ENCODE measurements around the gene BMP2K.
"Not testable (repeated sequence)": the region's sequence is repeated elsewhere in the genome, so short reads cannot be mapped to it uniquely, and the experiment has no call there.

The BMP2K gene

DNA sequence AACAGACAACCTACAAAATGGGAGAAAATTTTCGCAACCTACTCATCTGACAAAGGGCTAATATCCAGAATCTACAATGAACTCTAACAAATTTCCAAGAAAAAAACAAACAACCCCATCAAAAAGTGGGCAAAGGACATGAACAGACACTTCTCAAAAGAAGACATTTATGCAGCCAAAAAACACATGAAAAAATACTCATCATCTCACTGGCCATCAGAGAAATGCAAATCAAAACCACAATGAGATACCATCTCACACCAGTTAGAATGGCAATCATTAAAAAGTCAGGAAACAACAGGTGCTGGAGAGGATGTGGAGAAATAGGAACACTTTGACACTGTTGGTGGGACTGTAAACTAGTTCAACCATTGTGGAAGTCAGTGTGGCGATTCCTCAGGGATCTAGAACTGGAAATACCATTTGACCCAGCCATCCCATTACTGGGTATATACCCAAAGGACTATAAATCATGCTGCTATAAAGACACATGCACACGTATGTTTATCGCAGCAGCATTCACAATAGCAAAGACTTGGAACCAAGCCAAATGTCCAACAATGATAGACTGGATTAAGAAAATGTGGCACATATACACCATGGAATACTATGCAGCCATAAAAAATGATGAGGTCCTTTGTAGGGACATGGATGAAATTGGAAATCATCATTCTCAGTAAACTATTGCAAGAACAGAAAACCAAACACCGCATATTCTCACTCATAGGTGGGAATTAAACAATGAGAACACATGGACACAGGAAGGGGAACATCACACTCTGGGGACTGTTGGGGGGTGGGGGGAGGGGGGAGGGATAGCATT is 19.7 kb downstream of the BMP2K start:
- not testable (repeated sequence) for DNase-seq

DNA sequence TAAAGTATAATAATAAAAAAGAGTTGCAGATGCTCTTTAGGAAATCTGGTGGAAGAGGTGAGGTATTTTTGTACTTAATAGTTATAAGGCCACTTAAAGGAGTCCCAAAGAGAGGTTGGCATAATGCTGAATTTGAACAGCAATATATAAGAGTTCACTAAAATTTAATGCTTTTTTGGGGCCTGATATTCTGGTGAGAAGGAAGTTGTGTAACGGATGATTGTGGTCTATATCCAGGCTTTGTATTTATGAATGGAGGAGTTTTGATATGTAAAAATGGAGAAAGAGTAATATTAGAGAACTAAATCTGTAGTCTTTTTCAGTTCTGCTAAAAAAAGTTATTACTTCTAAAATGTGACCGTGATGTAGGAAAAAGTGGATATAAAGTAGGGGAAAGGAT is 20.4 kb downstream of the BMP2K start:
- DNase-seq, result no peak

DNA sequence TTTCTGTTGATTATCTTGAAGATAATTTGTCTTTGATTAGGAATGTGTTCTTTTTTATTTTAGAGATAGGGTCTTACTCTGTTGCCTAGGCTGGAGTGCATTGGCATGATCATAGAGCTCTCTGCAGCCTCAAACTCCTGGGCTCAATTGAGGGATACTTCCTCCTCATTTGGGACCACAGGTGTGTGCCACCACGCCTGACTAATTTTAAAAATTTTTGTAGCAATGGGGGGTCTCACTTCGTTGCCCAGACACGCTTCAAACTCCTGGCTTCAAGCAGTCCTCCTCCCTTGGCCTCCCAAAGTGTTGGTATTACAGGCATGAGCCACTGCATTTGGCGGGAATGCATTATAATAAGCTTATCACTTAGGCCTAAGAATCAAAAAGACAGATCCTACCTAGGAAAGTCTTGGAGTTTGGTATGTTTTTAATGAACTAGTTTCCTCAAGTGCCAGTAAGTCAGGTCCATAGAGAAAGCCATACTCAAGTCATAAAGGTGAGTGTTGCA is 21.7 kb downstream of the BMP2K start:
- DNase-seq, result no peak

DNA sequence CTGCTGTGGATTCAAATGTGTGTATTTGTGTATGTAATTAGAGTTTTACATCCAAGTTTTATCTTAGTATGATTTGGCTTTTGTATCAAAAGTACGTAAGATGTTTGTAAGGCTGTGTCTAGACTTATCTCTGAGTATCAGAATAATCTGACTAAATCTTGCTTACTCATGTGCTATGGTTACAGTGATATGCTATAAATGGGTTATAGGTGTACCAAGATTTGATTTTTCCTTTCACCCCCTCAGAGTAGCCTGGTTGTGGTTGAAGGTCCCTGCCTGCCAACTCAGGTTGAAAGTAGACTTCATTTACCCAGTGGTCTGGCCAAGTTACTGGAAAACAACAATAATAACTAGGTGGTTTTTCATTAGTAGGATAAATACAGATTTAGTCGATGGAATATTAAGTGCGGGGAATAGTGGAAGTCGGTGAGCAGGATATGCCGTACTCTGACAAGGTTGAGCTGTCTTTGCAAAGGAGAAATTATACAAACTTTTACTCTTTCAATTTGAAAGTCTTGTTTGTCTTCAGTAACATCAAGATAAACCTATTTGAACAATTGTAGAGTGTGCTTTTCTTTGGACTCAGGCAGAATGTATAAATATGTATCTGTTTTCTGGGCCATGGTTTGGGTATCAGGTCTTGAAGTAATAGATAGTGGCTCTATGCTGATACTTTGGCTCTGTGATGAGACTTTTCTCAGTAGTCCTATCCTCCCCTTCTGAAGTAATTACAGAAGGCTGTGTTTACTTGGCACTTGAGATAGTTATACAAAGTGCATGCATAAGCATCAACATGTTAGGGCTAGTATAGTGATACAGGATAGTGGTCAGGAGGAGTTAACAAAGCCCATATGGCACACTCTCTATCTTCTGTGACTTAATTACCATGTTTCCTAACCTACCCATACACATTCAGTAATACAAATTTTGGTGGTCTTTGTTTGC is 23.7 kb downstream of the BMP2K start:
- no peak for DNase-seq

DNA sequence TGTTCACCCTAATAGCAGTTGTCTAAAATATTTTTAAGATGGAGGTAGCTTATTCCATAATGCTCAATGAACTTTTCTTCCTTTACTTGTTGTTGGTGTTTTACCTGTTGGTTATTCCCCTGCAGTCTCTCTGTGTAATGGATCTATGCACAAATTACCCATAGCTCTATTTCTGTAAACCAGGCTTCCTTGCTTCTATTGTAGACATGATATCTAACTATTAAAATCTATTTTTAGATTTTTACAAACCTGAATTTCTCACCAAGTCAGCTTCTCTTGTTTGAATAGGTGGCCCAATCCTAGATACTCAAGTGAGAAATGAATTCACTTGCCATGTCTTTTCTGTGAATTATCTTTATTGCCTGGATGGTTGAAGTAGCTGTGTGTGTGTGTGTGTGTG is 24.8 kb downstream of the BMP2K start:
- no peak for DNase-seq

DNA sequence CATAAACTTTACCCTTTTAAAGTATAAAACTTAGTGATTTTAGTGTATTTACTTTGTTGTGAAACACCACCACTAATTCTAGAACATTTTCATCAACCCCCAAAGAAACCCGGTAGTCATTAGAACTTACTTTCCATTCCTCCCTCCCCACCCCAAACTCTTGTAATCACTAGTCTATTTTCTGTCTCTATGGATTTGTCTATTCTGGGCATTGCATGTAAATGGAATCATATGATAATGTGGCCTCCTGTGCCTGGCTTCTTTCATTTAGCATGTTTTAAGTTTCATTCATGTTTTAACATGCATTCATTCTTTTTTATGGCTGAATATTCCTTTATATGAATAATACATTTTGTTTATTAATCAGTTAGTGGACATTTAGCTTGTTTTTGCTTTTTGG is 27.8 kb downstream of the BMP2K start:
- no peak for DNase-seq

DNA sequence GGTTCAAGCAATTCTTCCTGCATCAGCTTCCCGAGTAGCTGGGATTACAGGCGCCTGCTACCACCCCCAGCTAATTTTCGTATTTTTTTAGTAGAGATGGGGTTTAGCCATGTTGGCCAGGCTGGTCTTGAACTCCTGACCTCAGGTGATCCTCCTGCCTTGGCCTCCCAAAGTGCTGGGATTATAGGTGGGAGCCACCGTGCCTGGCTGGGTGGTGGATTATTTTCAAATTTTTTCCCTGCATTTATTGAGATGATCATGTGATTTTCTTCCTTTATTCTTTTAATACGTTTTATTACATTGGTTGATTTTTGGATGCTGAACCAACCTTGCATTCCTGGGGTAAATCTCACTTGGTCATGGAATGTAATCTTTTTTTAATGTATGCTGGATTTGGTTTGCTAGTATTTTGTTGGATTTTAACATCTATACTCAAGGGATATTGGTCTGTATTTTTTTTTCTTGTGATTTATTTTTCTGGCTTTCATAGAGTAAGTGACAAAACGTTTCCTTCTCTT is 30.9 kb downstream of the BMP2K start:
- DNase-seq, result no peak

DNA sequence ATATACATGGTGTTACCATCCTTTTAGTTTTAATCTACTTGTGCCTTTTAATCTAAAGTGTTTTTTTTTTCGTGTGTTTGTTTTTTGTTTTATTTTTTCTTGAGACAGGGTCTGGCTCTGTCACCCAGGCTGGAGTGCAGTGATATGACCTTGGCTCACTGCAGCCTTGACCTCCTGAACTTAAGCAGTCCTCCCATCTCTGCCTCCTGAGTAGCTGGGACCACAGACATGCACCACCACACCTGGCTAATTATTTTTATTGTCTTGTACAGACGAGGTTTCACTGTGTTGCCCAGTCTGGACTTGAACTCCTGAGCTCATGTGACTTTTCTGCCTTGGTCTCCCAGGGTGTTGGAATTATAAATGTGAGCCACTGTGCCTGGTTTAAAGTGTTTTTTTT is 33.1 kb downstream of the BMP2K start:
- no peak for DNase-seq

DNA sequence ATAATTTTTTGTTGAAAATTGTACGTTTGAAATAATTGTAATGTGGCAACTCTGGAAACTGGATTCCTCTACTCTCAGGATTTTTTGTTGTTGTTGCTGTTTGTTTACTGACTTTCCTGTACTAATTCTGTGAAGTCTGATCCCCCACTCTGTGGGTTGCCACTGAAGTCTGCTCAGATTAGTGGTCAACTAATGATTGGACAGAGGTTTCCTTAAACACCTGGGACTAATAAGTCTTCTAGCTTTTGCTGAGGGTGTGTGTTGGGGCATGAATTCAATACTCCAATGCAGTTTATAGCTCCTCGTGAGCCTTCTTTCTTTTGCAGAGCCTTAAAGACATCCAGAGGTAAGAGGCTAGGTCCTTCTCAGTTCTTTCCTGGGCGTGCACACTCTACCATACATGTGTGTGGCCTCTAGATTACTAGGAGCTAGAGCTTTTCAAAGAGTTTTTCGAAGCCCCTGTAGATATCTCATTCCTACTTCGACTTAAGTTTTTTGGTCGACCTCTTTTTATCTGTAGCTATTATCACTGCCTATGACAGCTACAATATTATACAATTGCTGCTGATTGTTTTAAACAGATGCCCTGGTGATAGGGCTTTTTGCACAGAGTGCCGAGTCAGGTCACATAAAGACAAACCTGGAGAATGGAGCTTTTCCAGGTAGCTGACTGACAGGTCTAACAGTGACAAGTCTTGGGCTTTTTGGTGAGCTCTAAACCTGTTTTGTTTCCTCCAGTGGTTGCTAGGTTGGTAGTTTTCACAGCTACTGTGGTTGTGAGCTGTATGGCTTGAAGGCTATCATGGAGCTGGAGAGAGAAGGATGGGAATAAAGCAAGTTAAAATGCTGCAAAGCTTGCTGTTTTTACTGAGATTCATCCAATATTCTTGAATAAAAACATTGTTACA is 34.0 kb downstream of the BMP2K start:
- no peak for DNase-seq

DNA sequence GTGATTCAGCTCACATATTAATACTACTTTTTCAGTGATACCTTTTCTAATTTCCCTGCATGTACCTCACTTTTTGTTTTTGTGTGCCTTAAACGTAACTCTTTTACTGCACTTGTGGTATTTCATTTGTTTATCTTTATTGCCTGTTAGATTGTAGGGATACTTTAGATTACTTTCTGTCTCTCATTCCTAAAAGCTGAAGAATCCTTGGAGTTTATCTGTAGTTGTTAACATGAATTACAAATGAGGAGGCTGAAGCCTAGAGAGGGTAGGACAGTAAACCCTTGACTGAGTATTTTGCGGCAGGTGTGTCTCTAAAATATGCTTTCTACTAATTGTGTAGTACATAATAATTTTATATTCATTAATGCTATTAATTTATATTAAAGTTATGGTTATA is 34.9 kb downstream of the BMP2K start:
- DNase-seq, result no peak

DNA sequence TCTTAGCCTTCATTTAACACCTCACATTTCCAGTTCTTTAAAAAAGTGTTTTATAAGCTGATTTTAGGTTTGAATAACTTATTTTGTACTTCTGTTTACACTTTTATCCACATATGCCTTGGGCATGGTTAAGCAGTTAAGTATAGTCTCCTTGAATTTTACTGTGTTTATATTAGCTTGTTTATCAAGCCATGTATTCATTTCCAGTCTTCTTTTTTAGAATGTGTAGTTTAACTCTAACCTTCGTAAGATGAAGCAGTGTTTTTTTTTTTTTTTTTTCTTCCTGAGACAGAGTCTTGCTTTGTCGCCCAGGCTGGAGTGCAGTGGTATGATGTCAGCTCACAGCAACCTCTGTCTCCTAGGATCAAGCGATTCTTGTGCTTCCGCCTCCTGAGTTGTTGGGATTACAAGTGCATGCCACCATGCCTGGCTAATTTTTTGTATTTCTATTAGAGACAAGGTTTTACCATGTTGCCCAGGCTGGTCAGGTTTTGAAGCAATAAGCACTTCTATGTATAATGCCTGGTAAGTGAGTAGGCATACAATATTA is 42.5 kb downstream of the BMP2K start:
- no peak for DNase-seq

DNA sequence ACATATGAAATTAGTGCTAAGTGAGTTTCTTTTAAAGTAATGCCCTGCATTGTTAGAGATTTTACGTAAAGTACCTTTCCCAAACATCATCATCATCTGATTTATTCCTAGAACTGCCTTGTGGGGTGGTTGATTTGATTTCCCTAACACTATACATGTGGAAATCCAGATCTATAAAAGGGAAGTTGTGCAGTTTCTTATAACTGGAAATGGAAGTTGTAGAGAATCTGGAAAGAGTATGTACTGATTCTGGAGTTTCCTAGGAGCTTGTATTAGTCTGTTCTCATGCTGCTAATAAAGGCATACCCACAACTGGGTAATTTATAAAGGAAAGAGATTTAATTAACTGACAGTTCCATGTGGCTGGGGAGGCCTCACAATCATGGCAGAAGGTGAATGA is 47.9 kb downstream of the BMP2K start:
- DNase-seq, result no peak

DNA sequence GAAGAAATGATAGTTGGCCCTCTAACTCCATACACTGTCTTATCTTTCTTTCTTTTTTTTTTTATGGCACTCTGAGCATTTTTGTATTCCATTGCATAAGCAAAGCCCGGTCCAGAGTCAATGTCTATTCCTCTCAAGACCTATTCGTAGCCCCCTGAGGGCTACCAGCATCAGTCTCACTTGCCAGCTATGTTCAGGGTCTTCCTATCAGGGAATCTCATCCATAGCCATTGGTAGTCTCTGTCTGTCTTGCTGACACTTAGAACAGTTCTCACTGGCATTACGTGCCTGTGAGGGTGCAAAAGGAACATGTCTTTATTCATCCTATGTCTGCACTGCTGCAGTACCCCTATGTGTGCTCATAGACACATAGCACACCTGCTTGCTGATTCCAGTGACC is 51.0 kb downstream of the BMP2K start:
- no peak for DNase-seq

DNA sequence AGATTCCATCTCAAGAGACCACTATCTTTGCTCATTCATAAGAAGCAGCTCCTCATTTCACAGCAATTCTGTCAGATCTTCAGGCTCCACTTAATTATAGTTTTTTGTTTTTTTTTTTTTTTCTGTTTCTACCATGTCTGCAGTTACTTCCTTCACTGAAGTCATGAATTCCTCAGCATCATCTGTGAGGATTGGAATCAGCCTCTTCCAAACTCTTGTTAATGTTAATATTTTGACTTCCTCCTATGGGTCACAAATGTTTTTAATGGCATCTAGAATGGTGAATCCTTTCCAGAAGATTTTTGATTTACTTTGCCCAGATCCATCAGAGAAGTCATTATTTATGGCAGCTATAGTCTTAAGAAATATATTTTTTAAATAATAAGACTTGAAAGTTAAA is 53.1 kb downstream of the BMP2K start:
- DNase-seq, result no peak

DNA sequence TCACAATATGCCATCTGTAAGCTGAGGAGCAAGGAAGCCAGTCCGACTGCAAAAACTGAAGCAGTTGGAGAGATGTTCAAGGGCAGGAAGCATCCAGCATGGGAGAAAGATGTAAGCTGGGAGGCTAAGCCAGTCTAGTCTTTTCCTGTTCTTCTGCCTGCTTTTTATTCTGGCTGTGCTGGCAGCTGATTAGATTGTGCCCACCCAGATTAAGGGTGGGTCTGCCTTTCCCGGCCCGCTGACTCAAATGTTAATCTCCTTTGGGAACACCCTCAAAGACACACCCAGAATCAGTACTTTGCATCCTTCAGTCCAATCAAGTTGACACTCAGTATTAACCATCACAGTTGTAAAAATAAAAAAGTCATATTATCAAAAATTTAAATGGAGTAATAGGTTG is 63.5 kb downstream of the BMP2K start:
- DNase-seq, result not testable (repeated sequence)

DNA sequence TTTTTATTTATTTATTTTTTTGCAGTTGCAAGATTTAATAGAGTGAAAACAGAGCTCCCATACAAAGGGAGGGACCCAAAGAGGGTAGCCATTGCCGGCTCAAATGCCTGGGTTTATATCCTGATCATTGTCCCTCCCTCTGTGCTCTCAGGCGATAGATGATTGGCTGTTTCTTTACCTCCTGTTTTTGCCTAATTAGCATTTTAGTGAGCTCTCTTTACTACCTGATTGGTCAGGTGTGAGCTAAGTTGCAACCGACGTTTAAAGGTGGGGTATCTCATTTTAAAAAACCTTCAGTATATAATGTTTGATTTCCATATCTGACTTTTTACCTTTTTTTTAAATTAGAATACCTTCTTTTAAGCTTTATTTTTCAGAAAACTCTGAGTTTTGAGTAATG is 64.1 kb downstream of the BMP2K start:
- not testable (repeated sequence) for DNase-seq

DNA sequence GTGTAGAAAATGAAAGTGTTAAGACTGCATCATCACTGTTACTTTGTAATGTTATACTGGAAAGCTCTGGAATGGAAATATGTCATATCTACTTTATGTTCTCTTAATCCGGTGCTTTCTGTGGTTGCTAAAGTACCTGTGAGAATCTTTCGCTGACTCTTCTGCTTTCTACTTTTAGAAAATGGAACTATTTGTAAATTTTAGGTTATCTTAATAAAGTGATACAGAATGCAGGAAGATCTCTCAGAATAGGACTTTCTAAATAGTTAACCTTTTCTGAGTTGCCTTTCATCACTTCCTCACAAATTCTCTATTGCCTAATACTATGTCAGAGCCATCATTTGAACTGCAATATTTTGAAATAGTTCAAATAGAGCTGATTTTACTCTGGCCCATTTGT is 69.3 kb downstream of the BMP2K start:
- DNase-seq, result no peak

DNA sequence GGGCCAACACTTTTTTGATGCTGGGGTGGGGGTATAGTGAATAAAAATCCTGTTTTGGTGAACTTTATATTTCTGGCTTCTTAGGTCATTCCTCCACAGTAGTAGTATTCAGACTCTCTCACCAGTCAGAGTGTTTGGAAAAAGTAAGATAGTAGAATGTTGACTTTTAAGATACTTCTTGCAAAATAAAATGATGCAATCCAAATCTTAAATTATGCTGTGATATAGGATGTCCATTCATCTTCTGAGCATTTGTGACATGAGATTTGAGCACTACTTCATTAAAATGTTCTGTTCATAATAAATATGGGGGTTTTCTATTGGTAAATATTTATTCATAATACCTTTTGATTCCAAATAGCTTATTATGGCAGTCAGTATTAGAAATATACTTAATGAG is 70.1 kb downstream of the BMP2K start:
- no peak for DNase-seq

DNA sequence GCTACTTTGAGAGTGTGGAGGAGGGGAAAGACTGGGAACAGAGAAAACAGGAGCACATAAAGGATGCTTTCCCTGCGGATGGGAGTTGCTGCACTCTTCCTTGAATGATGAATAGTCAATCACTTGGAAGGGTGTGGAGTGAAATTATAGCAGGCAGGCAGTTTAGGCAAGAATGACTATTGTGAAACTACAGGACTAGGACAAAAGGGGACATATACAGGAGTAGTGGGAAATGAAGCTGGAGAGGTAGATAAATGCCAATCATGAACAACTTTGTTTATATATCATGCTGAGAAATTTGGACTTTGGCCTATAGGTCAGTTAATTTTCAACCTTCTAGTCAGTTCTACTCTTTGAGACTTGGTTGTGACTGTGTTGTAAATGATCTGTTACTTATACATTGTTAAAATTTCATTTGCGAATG is 86.2 kb downstream of the BMP2K start:
- no peak for DNase-seq

DNA sequence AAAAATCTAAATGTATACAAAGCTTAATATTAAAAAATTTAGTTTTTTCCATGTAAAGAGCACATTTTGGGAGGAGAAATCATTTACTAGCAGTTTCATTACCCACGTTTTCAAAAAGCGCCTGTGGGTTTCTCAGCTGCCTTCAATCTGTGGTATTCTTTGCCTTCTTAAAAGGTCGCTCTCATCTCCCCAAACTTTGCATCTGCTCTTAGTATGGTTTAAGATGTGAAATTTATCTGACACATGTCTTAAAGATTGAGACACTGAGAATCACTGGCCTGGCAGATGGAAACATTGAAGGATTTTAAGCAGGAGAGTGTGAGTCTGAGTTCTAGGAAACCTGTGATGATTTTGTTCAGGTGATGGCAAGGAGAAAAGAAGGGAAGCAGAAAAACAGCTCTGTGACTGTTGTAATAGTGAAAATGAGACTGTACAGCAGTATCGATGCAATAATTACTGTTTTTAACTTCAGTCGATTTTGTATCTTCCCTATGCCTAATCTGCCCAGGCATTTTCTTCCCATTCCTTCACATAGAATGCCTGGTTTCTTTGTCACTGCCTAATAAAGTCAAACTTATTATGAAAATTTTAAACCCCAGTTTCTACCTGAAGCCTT is 87.2 kb downstream of the BMP2K start:
- no peak for DNase-seq

DNA sequence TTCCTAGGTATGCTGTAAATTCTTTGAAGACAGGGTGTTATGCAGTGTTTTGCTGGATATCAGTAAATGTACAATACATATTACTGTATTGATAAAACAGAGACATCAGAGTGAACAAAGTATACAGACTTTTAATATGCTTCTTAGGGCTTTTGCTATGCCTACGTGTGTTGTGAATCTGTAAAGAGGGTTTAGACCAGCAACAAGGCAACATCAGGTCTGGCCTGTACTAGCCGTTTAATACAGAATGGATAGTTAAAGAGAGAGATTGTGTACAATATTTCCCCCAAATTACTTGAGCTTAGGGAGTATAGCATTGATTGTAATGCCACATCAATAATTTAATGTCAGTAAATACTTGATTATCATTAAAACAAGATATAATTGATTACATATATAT is 87.8 kb downstream of the BMP2K start:
- DNase-seq, result no peak

Data from NCI-H2029 (cell line).